ENCODE results near the gene SLC43A2.

GRCh38 chr17:1625053-1625452 is 3.6 kb downstream of the SLC43A2 start:
- TF ChIP-seq CTCF (IDR thresholded peaks at IDR 0.05), result no peak
- no peak for TF ChIP-seq POLR2A (IDR thresholded peaks at IDR 0.05)
